Measurements from ENCODE around the gene NUDCD3.

GRCh38 chr7:44348851-44349781, 141.3 kb downstream of the NUDCD3 start:
- TF ChIP-seq CTCF (IDR thresholded peaks at IDR 0.05) = no peak
- no peak for TF ChIP-seq POLR2A (IDR thresholded peaks at IDR 0.05)

Data from uterus (tissue), 2 donors.